ENCODE results near the gene JAML. TPM values are rescaled to one million over a fixed set of nuclear protein-coding genes. Genes with fewer than 3 reads are reported as not detected.

JAML gene
- total and polyA plus RNA-seq, 9 of the 15 experiments (the other 6 are each of a cell fraction or from before 2014, with no cell fraction given): 0.05 to 0.32 (median 0.22) TPM; not detected in 4

GRCh38 chr11:118229274-118229847, 4.5 kb upstream of the JAML start:
- POLR2A ChIA-PET: interaction anchor here (0.6 kb wide), 1 partner anchor 31 kb away, joined by 5 read pairs; no protein-coding TSS in a partner anchor
- H3K36me3 ChIP-seq (ENCODE audit: control insufficient read depth, insufficient read depth, low read length): no peaks in the 10 kb centered on the region
- no peak overlapping the region for H3K9ac ChIP-seq (ENCODE audit: insufficient read depth in 1 of 2, low read depth in 2 of 2, low read length in 2 of 2)
- no peak overlapping the region for H2AFZ ChIP-seq (ENCODE audit: low read depth, low read length)
- ATAC-seq (no peak), DNase-seq (ENCODE audit: extremely low read depth in 1 of 4, low spot score in 3 of 4) (no peak), FAIRE-seq (no peak)
- CTCF ChIA-PET (ENCODE audit: low intra/inter-chr PET ratio): no interaction called here
- no peak overlapping the region for H3K27ac ChIP-seq (ENCODE audit: extremely low read depth, low read depth, low read length)
- no TSS peak for BruUV-seq (replicated peaks)
- in situ Hi-C loops (cut with MboI) (no loop called here), intact Hi-C loops (cut with micrococcal nuclease) (no loop called here)
- no peaks in the 10 kb centered on the region for H3K9me3 ChIP-seq (replicated peaks; ENCODE audit: control insufficient read depth, insufficient read depth, low read depth, low read length)
- H4K20me1 ChIP-seq (replicated peaks; ENCODE audit: control insufficient read depth, insufficient read depth, low read length): no peaks in the 10 kb centered on the region
- no peak overlapping the region for H3K4me2 ChIP-seq (ENCODE audit: insufficient read depth, low read length)
- TF ChIP-seq BCL6 (CRISPR knock-in tag; IDR thresholded peaks at IDR 0.05) (no peak), BHLHE40 (IDR thresholded peaks at IDR 0.05; ENCODE audit: low read length) (no peak), MTF1 (CRISPR knock-in tag; IDR thresholded peaks at IDR 0.05; ENCODE audit: borderline replicate concordance) (no peak), FOXP1 (CRISPR knock-in tag; IDR thresholded peaks at IDR 0.05) (no peak), NCOA2 (IDR thresholded peaks at IDR 0.05; ENCODE audit: partially characterized antibody in 2 of 2) (no peak), RUNX1 (IDR thresholded peaks at IDR 0.05; ENCODE audit: low read depth) (no peak)
- TF ChIP-seq, protein P1, sequence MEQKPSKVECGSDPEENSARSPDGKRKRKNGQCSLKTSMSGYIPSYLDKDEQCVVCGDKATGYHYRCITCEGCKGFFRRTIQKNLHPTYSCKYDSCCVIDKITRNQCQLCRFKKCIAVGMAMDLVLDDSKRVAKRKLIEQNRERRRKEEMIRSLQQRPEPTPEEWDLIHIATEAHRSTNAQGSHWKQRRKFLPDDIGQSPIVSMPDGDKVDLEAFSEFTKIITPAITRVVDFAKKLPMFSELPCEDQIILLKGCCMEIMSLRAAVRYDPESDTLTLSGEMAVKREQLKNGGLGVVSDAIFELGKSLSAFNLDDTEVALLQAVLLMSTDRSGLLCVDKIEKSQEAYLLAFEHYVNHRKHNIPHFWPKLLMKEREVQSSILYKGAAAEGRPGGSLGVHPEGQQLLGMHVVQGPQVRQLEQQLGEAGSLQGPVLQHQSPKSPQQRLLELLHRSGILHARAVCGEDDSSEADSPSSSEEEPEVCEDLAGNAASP (IDR thresholded peaks at IDR 0.05): no peak
- no peaks in the 10 kb centered on the region for H3K4me1 ChIP-seq (replicated peaks in 1 of 2; ENCODE audit: control insufficient read depth in 2 of 2, insufficient read depth in 2 of 2, low read length in 2 of 2)
- H3K9me1 ChIP-seq (ENCODE audit: control insufficient read depth, insufficient read depth, low read length): no peaks in the 10 kb centered on the region
- peaks cover 4 to 10% of the 10 kb centered on the region in 2 experiments; a peak in 1 of 5 replicates for H3K27me3 ChIP-seq (ENCODE audit: control insufficient read depth in 2 of 2, insufficient read depth in 2 of 2, low read length in 2 of 2)
- H3K4me3 ChIP-seq: no peak overlapping the region
- H3K79me2 ChIP-seq (ENCODE audit: control insufficient read depth, insufficient read depth, low read length): no peaks in the 10 kb centered on the region
- WGBS (ENCODE audit: insufficient coverage, low coverage, missing lambda C conversion rate): 10% methylated on average over 5 of the region's 5 CpGs
